Thoracic aorta (tissue), 2 donors: ENCODE data around the gene RGS19. TPM values are rescaled to one million over a fixed set of nuclear protein-coding genes. Genes with fewer than 3 reads are reported as not detected.

Experiments
- ATAC-seq: fragments of 150-250 bp; one replicate; pipeline ENCODE4 v1.8.0; 2017; ENCODE audit warnings: low read depth; ENCODE audit not compliant: insufficient number of reproducible peaks, low FRiP score
- DNase-seq: peaks from one replicate; pipeline ENCODE4 v3.0.0-alpha.2; 2020; ENCODE audit warnings: low spot score
- H3K27ac ChIP-seq, 2 donors: fragments of 200-600 bp; sonication (generic); 1 replicate in 1 of 2; 2 replicates in 1 of 2; pipeline ENCODE4 v1.5.1; 2016; ENCODE audit warnings: mild to moderate bottlenecking in 2 of 2, moderate library complexity in 2 of 2
- H3K27me3 ChIP-seq: fragments of 200-600 bp; sonication (generic); replicated peaks from 2 replicates; pipeline ENCODE4 v1.6.0; 2016; ENCODE audit warnings: mild to moderate bottlenecking; ENCODE audit not compliant: insufficient read depth
- H3K36me3 ChIP-seq: fragments of 200-600 bp; sonication (generic); one replicate; pipeline ENCODE4 v1.5.1; 2016
- H3K4me1 ChIP-seq, 2 donors: fragments of 200-600 bp; sonication (generic); 1 replicate in 1 of 2; 2 replicates in 1 of 2; pipeline versions ENCODE4 v1.5.1 to v1.6.0; 2016; ENCODE audit warnings: low read depth in 2 of 2, mild to moderate bottlenecking in 1 of 2; ENCODE audit not compliant: control insufficient read depth in 1 of 2
- H3K4me3 ChIP-seq: fragments of 200-600 bp; sonication (generic); 2 replicates; pipeline ENCODE4 v1.5.1; 2016; ENCODE audit warnings: mild to moderate bottlenecking
- H3K9me3 ChIP-seq: fragments of 200-600 bp; sonication (generic); 2 replicates; pipeline ENCODE4 v1.5.1; 2016
- CTCF ChIP-seq: fragments of 200-600 bp; sonication (generic); IDR thresholded peaks from one replicate; pipeline ENCODE4 v1.5.1; 2019; ENCODE audit warnings: antibody characterized with exemption
- total RNA-seq, 2 donors: library from RNA; depleted of rRNA; stranded (reverse); fragments of >200 nt; gene quantifications; one replicate each; pipeline versions ENCODE4 v1.1.0 to v1.2.3, GENCODE V29; 2016

The RGS19 gene
- total RNA-seq, 2 donors from 2014 or later, result 20.6 to 41.2 TPM

- no peaks in the 10 kb centered on the region for H3K9me3 ChIP-seq
- no peaks in the 10 kb centered on the region for H3K4me1 ChIP-seq
- no peak for DNase-seq
- no peak for ATAC-seq
- H3K27me3 ChIP-seq, result no peaks in the 10 kb centered on the region
- no peak overlapping the region for H3K4me3 ChIP-seq
- no peak overlapping the region for H3K27ac ChIP-seq
- no peak for TF ChIP-seq CTCF
- H3K36me3 ChIP-seq, result no peaks in the 10 kb centered on the region
Measured at GRCh38 chr20:64113444-64113775, 34.1 kb upstream of the RGS19 start.

- H3K9me3 ChIP-seq, result no peaks in the 10 kb centered on the region
- no peak overlapping the region for H3K27ac ChIP-seq
- DNase-seq (no peak), ATAC-seq (no peak)
- H3K4me3 ChIP-seq, result no peak overlapping the region
- H3K4me1 ChIP-seq, result no peaks in the 10 kb centered on the region
- TF ChIP-seq CTCF, result no peak
- H3K27me3 ChIP-seq, result no peaks in the 10 kb centered on the region
- H3K36me3 ChIP-seq, result no peaks in the 10 kb centered on the region
Measured at GRCh38 chr20:64112691-64113443, 33.5 kb upstream of the RGS19 start.

GRCh38 chr20:64111841-64112641 lies 32.7 kb upstream of the RGS19 start:
- no peaks in the 10 kb centered on the region for H3K4me1 ChIP-seq
- ATAC-seq (no peak), DNase-seq (no peak)
- no peaks in the 10 kb centered on the region for H3K36me3 ChIP-seq
- no peaks in the 10 kb centered on the region for H3K27me3 ChIP-seq
- TF ChIP-seq CTCF, result no peak
- no peak overlapping the region for H3K4me3 ChIP-seq
- H3K9me3 ChIP-seq, result no peaks in the 10 kb centered on the region
- no peak overlapping the region for H3K27ac ChIP-seq

GRCh38 chr20:64110411-64111068 lies 31.2 kb upstream of the RGS19 start:
- H3K27ac ChIP-seq, result no peak overlapping the region
- no peaks in the 10 kb centered on the region for H3K27me3 ChIP-seq
- no peaks in the 10 kb centered on the region for H3K4me1 ChIP-seq
- DNase-seq, result no peak
- no peak overlapping the region for H3K4me3 ChIP-seq
- no peaks in the 10 kb centered on the region for H3K9me3 ChIP-seq
- no peak for TF ChIP-seq CTCF
- ATAC-seq, result no peak
- no peaks in the 10 kb centered on the region for H3K36me3 ChIP-seq

GRCh38 chr20:64109831-64110391 lies 30.6 kb upstream of the RGS19 start:
- no peaks in the 10 kb centered on the region for H3K36me3 ChIP-seq
- TF ChIP-seq CTCF, result no peak
- H3K4me1 ChIP-seq, result no peaks in the 10 kb centered on the region
- H3K9me3 ChIP-seq, result no peaks in the 10 kb centered on the region
- ATAC-seq (no peak), DNase-seq (no peak)
- no peaks in the 10 kb centered on the region for H3K27me3 ChIP-seq
- no peak overlapping the region for H3K27ac ChIP-seq
- H3K4me3 ChIP-seq, result no peak overlapping the region
